ENCODE data around the gene NUCB2.
A peak's percentile ranks its signal among the peaks of the same experiment; 100 is the strongest.
"Not testable (repeated sequence)": the region's sequence is repeated elsewhere in the genome, so short reads cannot be mapped to it uniquely, and the experiment has no call there.

The NUCB2 gene

GRCh38 chr11:17276236-17277023, at the start of gene NUCB2:
Gene NUCB2 (plus strand): TSS chr11:17276739. CDS start chr11:17295324, 18,585 bp downstream.
- peak within 1 kb of the TSS; percentile 81 for H3K27ac ChIP-seq (ENCODE audit: low read depth, low read length)
- no peaks in the 10 kb centered on the region for H3K27me3 ChIP-seq (ENCODE audit: control insufficient read depth in 5 of 5, insufficient read depth in 4 of 5, low read length in 5 of 5)
- no peaks in the 10 kb centered on the region for H3K36me3 ChIP-seq (ENCODE audit: control insufficient read depth in 5 of 5, insufficient read depth in 5 of 5, low read length in 5 of 5)
- H3K9ac ChIP-seq (ENCODE audit: low read length in 5 of 5) = peak within 1 kb of the TSS; percentile 38 to 97 (median 89)
- H3K9me3 ChIP-seq (ENCODE audit: control insufficient read depth in 5 of 5, low read length in 5 of 5) = no peaks in the 10 kb centered on the region
- H3K4me1 ChIP-seq (ENCODE audit: control insufficient read depth in 5 of 5, insufficient read depth in 5 of 5, low read length in 5 of 5) = peaks cover 1 to 16% (median 15%) of the 10 kb centered on the region in 5 donors
- peak within 1 kb of the TSS; percentile 82 to 98 (median 87) for H3K4me3 ChIP-seq (ENCODE audit: low read depth in 1 of 5, low read length in 5 of 5)

DNA sequence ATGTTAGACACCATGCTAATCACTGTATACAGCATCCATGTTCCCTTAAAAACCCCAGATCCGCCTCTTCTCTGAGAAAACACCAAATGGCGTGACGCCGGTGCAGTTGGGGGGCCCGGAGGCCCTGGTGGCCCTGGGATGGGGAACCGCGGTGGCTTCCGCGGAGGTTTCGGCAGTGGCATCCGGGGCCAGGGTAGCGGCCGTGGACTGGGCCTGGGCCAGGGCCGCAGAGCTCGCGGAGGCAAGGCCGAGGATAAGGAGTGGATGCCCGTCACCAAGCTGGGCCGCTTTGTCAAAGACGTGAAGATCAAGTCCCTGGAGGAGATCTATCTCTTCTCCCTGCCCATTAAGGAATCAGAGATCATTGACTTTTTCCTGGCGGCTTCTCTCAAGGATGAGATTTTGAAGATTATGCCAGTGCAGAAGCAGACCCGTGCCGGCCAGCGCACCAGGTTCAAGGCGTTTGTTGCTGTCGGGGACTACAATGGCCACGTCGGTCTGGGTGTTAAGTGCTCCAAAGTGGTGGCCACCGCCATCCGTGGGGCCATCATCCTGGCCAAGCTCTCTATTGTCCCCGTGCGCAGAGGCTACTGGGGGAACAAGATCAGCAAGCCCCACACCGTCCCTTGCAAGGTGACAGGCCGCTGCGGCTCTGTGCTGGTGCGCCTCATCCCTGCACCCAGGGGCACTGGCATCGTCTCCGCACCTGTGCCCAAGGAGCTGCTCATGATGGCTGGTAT, 48.2 kb upstream of the NUCB2 start:
- not testable (repeated sequence) for H3K4me3 ChIP-seq (ENCODE audit: low read depth in 1 of 5, low read length in 5 of 5); H3K27ac ChIP-seq (ENCODE audit: low read depth, low read length); H3K36me3 ChIP-seq (ENCODE audit: control insufficient read depth in 5 of 5, insufficient read depth in 5 of 5, low read length in 5 of 5); H3K27me3 ChIP-seq (ENCODE audit: control insufficient read depth in 5 of 5, insufficient read depth in 4 of 5, low read length in 5 of 5); H3K9ac ChIP-seq (ENCODE audit: low read length in 5 of 5); H3K9me3 ChIP-seq (ENCODE audit: control insufficient read depth in 5 of 5, low read length in 5 of 5); H3K4me1 ChIP-seq (ENCODE audit: control insufficient read depth in 5 of 5, insufficient read depth in 5 of 5, low read length in 5 of 5)

- Histone ChIP-seq H3K27me3 (ENCODE audit: control insufficient read depth in 5 of 5, insufficient read depth in 4 of 5, low read length in 5 of 5) (no peaks in the 10 kb centered on the region), H3K4me1 (ENCODE audit: control insufficient read depth in 5 of 5, insufficient read depth in 5 of 5, low read length in 5 of 5) (peaks cover 0 to 7% (median 2%) of the 10 kb centered on the region in 5 donors), H3K9me3 (ENCODE audit: control insufficient read depth in 5 of 5, low read length in 5 of 5) (no peaks in the 10 kb centered on the region), H3K36me3 (ENCODE audit: control insufficient read depth in 5 of 5, insufficient read depth in 5 of 5, low read length in 5 of 5) (no peaks in the 10 kb centered on the region), H3K9ac (ENCODE audit: low read length in 5 of 5) (no peak overlapping the region), H3K27ac (ENCODE audit: low read depth, low read length) (no peak overlapping the region), H3K4me3 (ENCODE audit: low read depth in 1 of 5, low read length in 5 of 5) (no peak overlapping the region)
Observed at GRCh38 chr11:17229481-17230152, 46.9 kb upstream of the NUCB2 start.

GRCh38 chr11:17230867-17231851, 45.4 kb upstream of the NUCB2 start:
- Histone ChIP-seq H3K4me3 (ENCODE audit: low read depth in 1 of 5, low read length in 5 of 5) (no peak overlapping the region), H3K9me3 (ENCODE audit: control insufficient read depth in 5 of 5, low read length in 5 of 5) (no peaks in the 10 kb centered on the region), H3K9ac (ENCODE audit: low read length in 5 of 5) (no peak overlapping the region), H3K27me3 (ENCODE audit: control insufficient read depth in 5 of 5, insufficient read depth in 4 of 5, low read length in 5 of 5) (no peaks in the 10 kb centered on the region), H3K27ac (ENCODE audit: low read depth, low read length) (no peak overlapping the region), H3K4me1 (ENCODE audit: control insufficient read depth in 5 of 5, insufficient read depth in 5 of 5, low read length in 5 of 5) (peaks cover 0 to 4% (median 0%) of the 10 kb centered on the region in 5 donors), H3K36me3 (ENCODE audit: control insufficient read depth in 5 of 5, insufficient read depth in 5 of 5, low read length in 5 of 5) (no peaks in the 10 kb centered on the region)

DNA sequence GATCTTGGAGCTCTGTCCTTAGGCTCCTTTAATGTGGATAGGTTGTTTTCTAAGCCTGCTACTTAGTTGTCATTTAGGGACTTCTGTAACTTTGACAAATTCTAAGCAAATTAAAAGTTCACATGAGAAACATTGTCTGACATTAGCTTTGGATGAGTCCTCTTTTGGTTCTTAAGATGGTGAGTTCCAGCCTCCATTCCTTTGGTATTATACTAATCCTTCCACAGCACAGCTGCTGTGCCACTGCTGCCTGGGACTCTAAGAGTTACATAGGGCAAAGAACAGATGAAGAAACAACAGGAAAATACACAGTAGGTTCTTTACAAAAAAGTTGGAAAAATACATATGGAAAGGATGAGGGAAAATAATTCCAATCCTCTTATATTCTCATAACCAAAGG, 43.4 kb upstream of the NUCB2 start:
- no peak overlapping the region for H3K27ac ChIP-seq (ENCODE audit: low read depth, low read length)
- H3K36me3 ChIP-seq (ENCODE audit: control insufficient read depth in 5 of 5, insufficient read depth in 5 of 5, low read length in 5 of 5) = no peaks in the 10 kb centered on the region
- no peak overlapping the region for H3K4me3 ChIP-seq (ENCODE audit: low read depth in 1 of 5, low read length in 5 of 5)
- peaks cover 0 to 4% (median 0%) of the 10 kb centered on the region in 5 donors for H3K4me1 ChIP-seq (ENCODE audit: control insufficient read depth in 5 of 5, insufficient read depth in 5 of 5, low read length in 5 of 5)
- no peaks in the 10 kb centered on the region for H3K27me3 ChIP-seq (ENCODE audit: control insufficient read depth in 5 of 5, insufficient read depth in 4 of 5, low read length in 5 of 5)
- H3K9me3 ChIP-seq (ENCODE audit: control insufficient read depth in 5 of 5, low read length in 5 of 5) = no peaks in the 10 kb centered on the region
- H3K9ac ChIP-seq (ENCODE audit: low read length in 5 of 5) = no peak overlapping the region

DNA sequence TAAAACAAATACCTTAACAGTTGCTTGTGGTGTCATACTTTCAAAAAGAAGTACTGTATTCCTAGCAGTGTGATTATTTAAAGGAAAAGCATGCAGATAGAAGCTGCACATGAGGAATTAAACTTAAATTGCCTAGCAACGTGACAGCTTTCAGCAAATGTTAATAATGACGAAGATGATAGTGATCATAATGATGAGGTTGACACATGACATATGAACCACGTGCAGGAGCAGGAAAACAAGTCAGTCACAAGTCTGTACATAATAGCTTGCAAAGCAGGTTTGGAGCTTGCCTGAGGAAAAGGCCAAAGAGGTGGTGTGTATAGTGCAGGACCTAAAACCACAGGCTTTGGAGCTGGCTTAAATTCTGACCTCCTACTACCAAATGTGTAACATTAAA, 38.2 kb upstream of the NUCB2 start:
- no peaks in the 10 kb centered on the region for H3K36me3 ChIP-seq (ENCODE audit: control insufficient read depth in 5 of 5, insufficient read depth in 5 of 5, low read length in 5 of 5)
- H3K9me3 ChIP-seq (ENCODE audit: control insufficient read depth in 5 of 5, low read length in 5 of 5) = no peaks in the 10 kb centered on the region
- no peak overlapping the region for H3K9ac ChIP-seq (ENCODE audit: low read length in 5 of 5)
- H3K27me3 ChIP-seq (ENCODE audit: control insufficient read depth in 5 of 5, insufficient read depth in 4 of 5, low read length in 5 of 5) = no peaks in the 10 kb centered on the region
- H3K4me3 ChIP-seq (ENCODE audit: low read depth in 1 of 5, low read length in 5 of 5) = no peak overlapping the region
- no peaks in the 10 kb centered on the region for H3K4me1 ChIP-seq (ENCODE audit: control insufficient read depth in 5 of 5, insufficient read depth in 5 of 5, low read length in 5 of 5)
- no peak overlapping the region for H3K27ac ChIP-seq (ENCODE audit: low read depth, low read length)

- H3K27ac ChIP-seq (ENCODE audit: low read depth, low read length); H3K36me3 ChIP-seq (ENCODE audit: control insufficient read depth in 5 of 5, insufficient read depth in 5 of 5, low read length in 5 of 5); H3K4me1 ChIP-seq (ENCODE audit: control insufficient read depth in 5 of 5, insufficient read depth in 5 of 5, low read length in 5 of 5); H3K9ac ChIP-seq (ENCODE audit: low read length in 5 of 5); H3K4me3 ChIP-seq (ENCODE audit: low read depth in 1 of 5, low read length in 5 of 5); H3K27me3 ChIP-seq (ENCODE audit: control insufficient read depth in 5 of 5, insufficient read depth in 4 of 5, low read length in 5 of 5); H3K9me3 ChIP-seq (ENCODE audit: control insufficient read depth in 5 of 5, low read length in 5 of 5): not testable (repeated sequence)
Observed at GRCh38 chr11:17239927-17240326, 36.6 kb upstream of the NUCB2 start.

- Histone ChIP-seq H3K4me3 (ENCODE audit: low read depth in 1 of 5, low read length in 5 of 5) (no peak overlapping the region), H3K27ac (ENCODE audit: low read depth, low read length) (no peak overlapping the region), H3K4me1 (ENCODE audit: control insufficient read depth in 5 of 5, insufficient read depth in 5 of 5, low read length in 5 of 5) (no peaks in the 10 kb centered on the region), H3K27me3 (ENCODE audit: control insufficient read depth in 5 of 5, insufficient read depth in 4 of 5, low read length in 5 of 5) (no peaks in the 10 kb centered on the region), H3K9ac (ENCODE audit: low read length in 5 of 5) (no peak overlapping the region), H3K36me3 (ENCODE audit: control insufficient read depth in 5 of 5, insufficient read depth in 5 of 5, low read length in 5 of 5) (no peaks in the 10 kb centered on the region), H3K9me3 (ENCODE audit: control insufficient read depth in 5 of 5, low read length in 5 of 5) (no peaks in the 10 kb centered on the region)
Observed at GRCh38 chr11:17240780-17241179, 35.8 kb upstream of the NUCB2 start.

DNA sequence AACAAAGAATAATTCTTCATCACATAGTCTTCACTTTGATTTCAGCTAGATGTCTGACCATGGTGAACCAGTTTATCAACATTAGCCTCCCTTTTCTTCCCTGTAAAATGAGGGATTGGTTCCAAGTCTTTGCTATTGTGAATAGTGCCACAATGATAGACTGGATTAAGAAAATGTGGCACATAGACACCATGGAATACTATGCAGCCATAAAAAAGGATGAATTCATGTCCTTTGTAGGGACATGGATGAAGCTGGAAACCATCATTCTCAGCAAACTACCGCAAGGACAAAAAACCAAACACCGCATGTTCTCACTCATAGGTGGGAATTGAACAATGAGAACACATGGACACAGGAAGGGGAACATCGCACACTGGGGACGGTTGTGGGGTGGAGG, 33.6 kb upstream of the NUCB2 start:
- not testable (repeated sequence) for H3K9ac ChIP-seq (ENCODE audit: low read length in 5 of 5); H3K4me3 ChIP-seq (ENCODE audit: low read depth in 1 of 5, low read length in 5 of 5); H3K4me1 ChIP-seq (ENCODE audit: control insufficient read depth in 5 of 5, insufficient read depth in 5 of 5, low read length in 5 of 5); H3K36me3 ChIP-seq (ENCODE audit: control insufficient read depth in 5 of 5, insufficient read depth in 5 of 5, low read length in 5 of 5); H3K27ac ChIP-seq (ENCODE audit: low read depth, low read length); H3K27me3 ChIP-seq (ENCODE audit: control insufficient read depth in 5 of 5, insufficient read depth in 4 of 5, low read length in 5 of 5); H3K9me3 ChIP-seq (ENCODE audit: control insufficient read depth in 5 of 5, low read length in 5 of 5)

Measured in subcutaneous abdominal adipose tissue (tissue), 5 donors.